ENCODE results near the gene PRXL2A. TPM values are rescaled to one million over a fixed set of nuclear protein-coding genes. Genes with fewer than 3 reads are reported as not detected.

The PRXL2A gene
- total RNA-seq, 1 experiment from 2014 or later: 47.1 TPM

DNA sequence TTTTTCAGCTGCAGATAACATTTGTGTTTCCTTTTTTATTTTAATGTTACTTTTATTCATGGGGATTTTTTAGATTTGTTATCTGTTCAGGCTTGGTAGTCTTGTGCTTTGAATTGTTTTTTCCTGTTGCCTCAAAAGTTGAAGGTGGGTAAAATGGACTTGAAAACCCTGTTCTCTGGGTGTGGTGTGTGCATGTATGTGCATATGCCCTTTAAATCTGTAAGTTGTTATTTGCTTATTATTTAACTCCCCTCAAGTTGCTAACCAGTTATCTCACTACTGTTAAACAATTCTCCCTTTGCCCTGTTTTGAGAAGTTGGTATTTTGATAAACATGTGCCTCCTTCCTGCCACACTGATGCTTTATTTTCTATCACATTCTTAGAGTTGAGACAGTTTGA, 76.3 kb downstream of the PRXL2A start:
- no peak overlapping the region for H2AFZ ChIP-seq (ENCODE audit: low read length)
- H3K23ac ChIP-seq (ENCODE audit: insufficient read length, low read depth, low read length): no peak overlapping the region
- H3K14ac ChIP-seq (ENCODE audit: insufficient read depth, low read length): no peak overlapping the region
- peaks cover 9% of the 10 kb centered on the region; the same call in 1 of the 2 replicates for H3K4me1 ChIP-seq (ENCODE audit: insufficient read depth, low read length)
- H3K23me2 ChIP-seq (ENCODE audit: insufficient read length, low read depth, low read length, poor library complexity, severe bottlenecking): no peaks in the 10 kb centered on the region
- H3K36me3 Mint-ChIP-seq (ENCODE audit: insufficient read depth in 1 of 3, low read depth in 3 of 3): peaks cover 5 to 8% (median 6%) of the 10 kb centered on the region in 3 experiments
- H3K4ac ChIP-seq (ENCODE audit: low read depth, low read length): no peak overlapping the region
- H3K9me3 Mint-ChIP-seq: 0 out of 5 replicates have a peak, but pooled peaks cover 0 to 2% of the 10 kb centered on the region in 2 experiments
- no peak overlapping the region for H2BK15ac ChIP-seq (ENCODE audit: low read depth, low read length)
- no peak overlapping the region for H4K8ac ChIP-seq (replicated peaks; ENCODE audit: insufficient read length, low read depth, low read length)
- no peak overlapping the region for H3K9ac ChIP-seq (ENCODE audit: extremely low read depth, insufficient read length, low read length)
- H3K9me3 ChIP-seq (ENCODE audit: control insufficient read depth, low read depth, low read length): no peaks in the 10 kb centered on the region
- H2AK5ac ChIP-seq (ENCODE audit: insufficient read length, low read length): no peak overlapping the region
- H4K91ac ChIP-seq (ENCODE audit: insufficient read length, low read depth, low read length): no peak overlapping the region
- DNase-seq: no peak
- no peak overlapping the region for H3K4me2 ChIP-seq (ENCODE audit: insufficient read depth, insufficient read length, low read length)
- H4K5ac ChIP-seq (ENCODE audit: insufficient read length, low read depth, low read length): no peak overlapping the region
- no peak overlapping the region for H2BK120ac ChIP-seq (ENCODE audit: low read depth, low read length, poor library complexity, severe bottlenecking)
- no peak overlapping the region for H3K18ac ChIP-seq (ENCODE audit: insufficient read length, low read depth, low read length)
- H3K79me1 ChIP-seq (ENCODE audit: insufficient read depth, low read depth, low read length, poor library complexity, severe bottlenecking): peaks cover 2% of the 10 kb centered on the region
- H2BK12ac ChIP-seq (ENCODE audit: insufficient read length, low read depth, low read length): no peak overlapping the region
- no peaks in the 10 kb centered on the region for H3K27me3 ChIP-seq (ENCODE audit: insufficient read depth, low read length)
- H2BK5ac ChIP-seq (ENCODE audit: insufficient read length, low read length): no peak overlapping the region
- no peak overlapping the region for H3K4me3 Mint-ChIP-seq
- no peak overlapping the region for H3K27ac ChIP-seq (ENCODE audit: insufficient read length, low read depth, low read length)
- no peak overlapping the region for H3K27ac Mint-ChIP-seq
- H3K4me1 Mint-ChIP-seq: peaks cover 46 to 63% of the 10 kb centered on the region in 2 experiments
- no peak overlapping the region for H2BK20ac ChIP-seq (ENCODE audit: low read depth, low read length, poor library complexity, severe bottlenecking)
- no peak overlapping the region for H3T11ph ChIP-seq (ENCODE audit: low read length)
- no peaks in the 10 kb centered on the region for H3K27me3 Mint-ChIP-seq (ENCODE audit: low read depth)
- no peaks in the 10 kb centered on the region for H4K20me1 ChIP-seq (ENCODE audit: control insufficient read depth, insufficient read depth, insufficient read length)
- no peak for TF ChIP-seq CTCF (conservative IDR thresholded peaks at IDR 0.05)
- H3K56ac ChIP-seq (ENCODE audit: insufficient read length, low read depth, low read length): no peak overlapping the region
- peaks cover 14% of the 10 kb centered on the region; the same call in 1 of the 2 replicates for H3K79me2 ChIP-seq (ENCODE audit: insufficient read depth, low read length)
